ENCODE data around the gene STK11.
A peak's percentile ranks its signal among the peaks of the same experiment; 100 is the strongest.
"Not testable (repeated sequence)": the region's sequence is repeated elsewhere in the genome, so short reads cannot be mapped to it uniquely, and the experiment has no call there.

STK11 gene

DNA sequence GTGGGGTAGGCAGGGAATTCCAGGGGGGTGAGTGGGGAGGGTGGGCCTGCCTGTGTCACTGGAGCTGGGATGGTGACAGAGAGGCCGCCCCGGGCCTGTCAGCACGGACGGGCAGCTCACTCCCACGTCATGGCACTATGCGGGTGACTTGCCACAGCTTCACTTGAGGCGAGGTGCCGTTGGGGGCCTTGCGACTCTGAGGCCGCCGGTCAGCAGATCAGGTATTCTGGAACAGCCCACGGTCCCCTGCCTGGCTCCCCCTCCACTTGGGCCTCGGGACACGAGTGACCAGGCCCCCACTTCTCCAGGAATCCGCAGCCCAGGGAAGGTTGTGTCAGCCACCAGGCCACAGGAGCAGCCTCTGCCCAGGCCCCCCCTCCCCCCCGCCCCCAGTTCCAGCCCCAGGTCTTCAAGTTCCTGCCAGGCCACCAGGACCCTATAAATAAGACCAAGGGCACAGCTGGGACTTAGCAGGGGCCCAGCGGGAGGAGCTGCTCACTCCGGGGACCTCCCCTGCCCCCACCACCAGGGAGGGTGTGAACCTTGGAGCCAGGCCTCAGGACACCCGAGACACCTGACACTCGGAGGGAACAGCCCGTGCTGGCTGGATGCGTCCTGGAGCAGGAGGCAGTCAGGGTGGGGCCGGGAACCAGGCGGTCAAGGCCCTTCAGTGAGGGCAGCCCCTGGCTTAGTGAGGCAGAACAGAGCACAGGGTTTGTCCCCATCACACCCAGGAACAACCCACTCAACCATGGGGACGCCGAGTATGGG, 40.1 kb downstream of the STK11 start:
- TF ChIP-seq, protein P1, sequence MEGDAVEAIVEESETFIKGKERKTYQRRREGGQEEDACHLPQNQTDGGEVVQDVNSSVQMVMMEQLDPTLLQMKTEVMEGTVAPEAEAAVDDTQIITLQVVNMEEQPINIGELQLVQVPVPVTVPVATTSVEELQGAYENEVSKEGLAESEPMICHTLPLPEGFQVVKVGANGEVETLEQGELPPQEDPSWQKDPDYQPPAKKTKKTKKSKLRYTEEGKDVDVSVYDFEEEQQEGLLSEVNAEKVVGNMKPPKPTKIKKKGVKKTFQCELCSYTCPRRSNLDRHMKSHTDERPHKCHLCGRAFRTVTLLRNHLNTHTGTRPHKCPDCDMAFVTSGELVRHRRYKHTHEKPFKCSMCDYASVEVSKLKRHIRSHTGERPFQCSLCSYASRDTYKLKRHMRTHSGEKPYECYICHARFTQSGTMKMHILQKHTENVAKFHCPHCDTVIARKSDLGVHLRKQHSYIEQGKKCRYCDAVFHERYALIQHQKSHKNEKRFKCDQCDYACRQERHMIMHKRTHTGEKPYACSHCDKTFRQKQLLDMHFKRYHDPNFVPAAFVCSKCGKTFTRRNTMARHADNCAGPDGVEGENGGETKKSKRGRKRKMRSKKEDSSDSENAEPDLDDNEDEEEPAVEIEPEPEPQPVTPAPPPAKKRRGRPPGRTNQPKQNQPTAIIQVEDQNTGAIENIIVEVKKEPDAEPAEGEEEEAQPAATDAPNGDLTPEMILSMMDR (IDR thresholded peaks at IDR 0.05; ENCODE audit: insufficient read depth, missing control alignments), result no peak
- FAIRE-seq (no peak), DNase-seq (ENCODE audit: insufficient read length, low spot score) (no peak)

DNA sequence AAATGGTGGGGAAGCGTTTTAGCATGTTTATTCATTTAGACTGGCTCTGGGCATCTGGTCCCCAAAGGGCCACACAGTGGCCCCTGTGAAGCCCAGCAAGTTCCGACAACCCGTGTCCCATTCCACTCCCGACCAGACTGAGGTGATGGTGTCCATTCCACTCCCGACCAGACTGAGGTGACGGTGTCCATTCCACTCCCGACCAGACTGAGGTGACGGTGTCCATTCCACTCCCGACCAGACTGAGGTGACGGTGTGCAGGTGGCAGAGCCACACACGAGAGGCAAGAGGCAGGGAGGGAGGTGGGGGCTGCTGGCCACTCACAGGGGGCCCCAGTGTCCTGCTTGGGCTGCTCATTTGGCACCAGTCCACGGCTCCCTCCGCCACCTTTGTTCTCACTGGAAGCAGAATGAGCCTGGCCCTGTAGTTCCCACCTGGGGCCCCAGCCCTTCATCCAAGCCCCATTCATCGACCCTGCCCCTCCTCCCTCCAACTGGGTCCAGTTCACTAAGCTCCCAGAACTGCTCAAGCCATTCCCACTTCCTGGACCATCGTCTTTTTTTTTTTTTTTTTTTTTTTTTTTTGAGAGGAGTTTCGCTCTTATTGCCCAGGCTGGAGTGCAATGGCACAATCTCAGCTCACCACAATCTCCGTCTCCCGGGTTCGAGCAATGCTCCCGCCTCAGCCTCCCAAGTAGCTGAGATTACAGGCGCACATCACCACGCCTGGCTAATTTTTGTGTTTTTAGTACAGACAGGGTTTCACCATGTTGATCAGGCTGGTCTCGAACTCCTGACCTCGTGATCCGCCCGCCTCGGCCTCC, 40.9 kb downstream of the STK11 start:
- not testable (repeated sequence) for FAIRE-seq; DNase-seq (ENCODE audit: insufficient read length, low spot score)

DNA sequence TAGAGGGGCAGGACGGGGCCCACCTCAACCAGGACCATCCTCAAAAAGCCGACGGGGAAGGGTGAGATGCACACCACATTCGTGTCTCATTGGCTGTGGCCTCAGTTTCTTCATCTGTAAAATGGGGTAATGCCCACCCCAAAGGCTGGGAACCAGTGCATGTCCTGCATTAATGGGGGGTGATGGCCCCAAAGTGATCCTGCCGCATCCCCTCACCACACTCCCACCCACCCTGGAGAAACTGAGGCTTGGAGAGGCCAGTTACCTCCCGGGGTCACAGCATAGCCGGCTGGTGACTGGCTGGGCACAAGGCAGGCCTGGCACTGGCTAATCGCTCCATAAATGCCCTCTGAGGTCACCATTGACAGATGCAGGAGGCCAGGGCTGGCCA, 42.2 kb downstream of the STK11 start:
- DNase-seq (ENCODE audit: insufficient read length, low spot score) (no peak), FAIRE-seq (no peak)
- TF ChIP-seq, protein P1 (IDR thresholded peaks at IDR 0.05; ENCODE audit: insufficient read depth, missing control alignments), result no peak

DNA sequence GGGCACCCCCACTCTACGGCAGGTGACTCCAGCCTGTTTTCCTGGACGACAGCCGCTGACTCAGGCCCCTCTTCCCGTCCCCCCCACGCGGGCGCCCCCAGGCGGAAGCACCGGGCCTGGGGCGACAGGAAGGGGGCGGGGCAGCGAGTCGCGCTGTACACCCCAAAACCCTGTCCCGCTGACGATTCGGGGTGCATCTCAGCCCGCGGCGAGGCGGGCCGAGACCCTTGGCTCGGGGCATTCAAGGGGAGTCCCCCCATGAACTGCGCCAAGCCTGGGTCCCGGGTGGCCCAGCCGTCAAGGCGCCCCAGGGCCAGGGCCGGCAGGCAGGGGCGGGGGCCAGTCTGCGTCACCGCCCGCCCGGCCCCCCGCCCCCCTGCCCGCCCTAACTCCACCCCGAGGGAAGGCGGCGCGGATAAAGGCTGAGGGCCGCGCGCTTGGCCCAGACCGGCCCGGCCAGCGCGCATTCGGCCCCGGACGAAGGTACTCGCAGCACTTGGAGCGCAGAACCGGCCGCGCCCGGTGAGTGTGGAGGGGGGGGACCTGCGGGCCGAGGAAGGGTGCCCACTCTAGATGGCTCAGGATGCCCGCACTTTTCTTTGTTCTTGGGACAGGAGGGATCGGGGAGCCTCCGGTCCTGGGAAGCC, 42.7 kb downstream of the STK11 start, which contains the start of gene MIDN:
TSS of gene MIDN (plus strand) at position 445 of the 647 bp plus-strand sequence. CDS start 1,714 bp downstream, outside the sequence.
- DNase-seq (ENCODE audit: insufficient read length, low spot score), result peak; percentile 61
- no peak for FAIRE-seq
- TF ChIP-seq, protein P1 (IDR thresholded peaks at IDR 0.05; ENCODE audit: insufficient read depth, missing control alignments), result no peak

DNA sequence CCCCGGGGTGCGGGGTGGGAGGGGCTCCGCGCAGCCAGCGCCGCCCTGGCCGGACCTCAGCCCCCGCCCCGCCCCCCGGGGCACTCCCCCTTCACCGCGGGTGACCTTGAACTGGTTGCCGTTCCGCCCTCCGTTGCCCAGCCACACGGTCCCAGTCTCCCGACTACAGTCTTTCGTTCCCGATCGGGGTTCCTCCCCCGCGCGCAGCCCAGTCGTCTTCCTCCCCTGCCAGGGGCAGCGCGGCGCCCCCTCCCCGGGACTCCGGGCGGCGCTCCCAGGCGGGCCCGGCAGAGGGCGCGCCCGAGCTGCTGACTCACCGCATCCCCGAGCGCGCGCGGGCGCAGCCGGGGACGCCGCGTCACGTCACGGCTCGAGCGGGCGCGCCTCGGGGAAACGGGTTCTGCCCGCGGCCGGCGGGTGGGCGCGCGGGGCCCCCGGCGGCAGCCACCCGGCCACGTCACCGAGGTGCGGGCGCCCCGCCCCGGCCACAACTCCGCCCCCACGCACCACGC, 43.3 kb downstream of the STK11 start:
- TF ChIP-seq, protein P1 (IDR thresholded peaks at IDR 0.05; ENCODE audit: insufficient read depth, missing control alignments), result peak; percentile 52
- DNase-seq (ENCODE audit: insufficient read length, low spot score) (no peak), FAIRE-seq (no peak)

DNA sequence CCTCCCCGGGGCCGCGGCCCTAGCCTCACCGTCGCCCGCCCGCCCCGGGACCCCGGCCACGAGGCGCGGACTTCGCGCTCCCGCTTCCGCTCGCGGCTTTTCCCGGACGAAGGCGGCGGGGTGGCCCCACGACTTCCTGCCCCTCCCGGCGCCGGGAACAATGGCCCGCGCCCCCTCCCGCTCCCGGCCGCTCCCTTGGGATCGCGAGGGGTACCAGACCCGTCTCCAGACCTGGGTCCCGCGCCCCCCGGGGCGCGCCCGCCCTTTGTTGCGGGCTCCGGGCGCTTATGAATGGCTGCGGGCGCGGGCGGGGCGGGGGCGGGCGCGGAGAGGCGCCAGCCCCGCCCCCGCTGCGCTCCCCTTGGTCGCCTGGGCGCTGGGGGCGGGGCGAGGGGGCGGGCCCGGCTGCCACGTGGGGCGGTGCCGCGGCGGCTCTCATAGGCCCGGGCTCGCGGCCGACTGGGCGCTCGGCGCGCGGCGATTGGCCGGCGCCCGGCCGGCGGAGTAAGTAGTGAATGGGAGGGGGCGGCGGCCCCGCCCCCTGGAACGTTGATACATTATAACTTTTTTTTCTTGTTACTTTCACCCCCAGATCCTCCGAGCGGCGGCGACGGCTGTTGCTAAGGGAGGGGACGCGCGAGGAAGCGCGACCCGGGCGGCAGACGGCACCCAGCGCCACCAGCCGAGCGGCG, 43.9 kb downstream of the STK11 start:
- FAIRE-seq (no peak), DNase-seq (ENCODE audit: insufficient read length, low spot score) (peak; percentile 72)
- TF ChIP-seq, protein P1 (IDR thresholded peaks at IDR 0.05; ENCODE audit: insufficient read depth, missing control alignments), result no peak

DNA sequence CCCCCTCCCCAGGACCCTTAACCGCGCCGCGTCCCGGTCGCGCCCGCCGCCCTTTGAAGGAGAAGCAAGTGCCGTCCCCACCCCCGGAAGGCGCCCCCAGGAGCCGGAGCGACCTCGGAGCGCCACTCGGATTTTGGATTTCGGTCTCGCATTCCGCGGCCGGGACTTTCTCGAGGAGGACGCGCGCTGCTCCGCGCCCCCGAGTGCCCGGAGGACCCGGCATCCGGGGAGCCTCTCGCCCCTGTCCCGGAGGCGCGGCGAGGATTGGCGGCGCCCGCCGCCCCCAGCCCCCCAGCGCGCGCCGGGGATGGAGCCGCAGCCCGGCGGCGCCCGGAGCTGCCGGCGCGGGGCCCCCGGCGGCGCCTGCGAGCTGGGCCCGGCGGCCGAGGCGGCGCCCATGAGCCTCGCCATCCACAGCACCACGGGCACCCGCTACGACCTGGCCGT, 44.4 kb downstream of the STK11 start:
- FAIRE-seq (no peak), DNase-seq (ENCODE audit: insufficient read length, low spot score) (no peak)
- TF ChIP-seq, protein P1 (IDR thresholded peaks at IDR 0.05; ENCODE audit: insufficient read depth, missing control alignments), result no peak

Data from D721Med (cell line).